ENCODE data around the gene UBAC2.

UBAC2 gene

DNA sequence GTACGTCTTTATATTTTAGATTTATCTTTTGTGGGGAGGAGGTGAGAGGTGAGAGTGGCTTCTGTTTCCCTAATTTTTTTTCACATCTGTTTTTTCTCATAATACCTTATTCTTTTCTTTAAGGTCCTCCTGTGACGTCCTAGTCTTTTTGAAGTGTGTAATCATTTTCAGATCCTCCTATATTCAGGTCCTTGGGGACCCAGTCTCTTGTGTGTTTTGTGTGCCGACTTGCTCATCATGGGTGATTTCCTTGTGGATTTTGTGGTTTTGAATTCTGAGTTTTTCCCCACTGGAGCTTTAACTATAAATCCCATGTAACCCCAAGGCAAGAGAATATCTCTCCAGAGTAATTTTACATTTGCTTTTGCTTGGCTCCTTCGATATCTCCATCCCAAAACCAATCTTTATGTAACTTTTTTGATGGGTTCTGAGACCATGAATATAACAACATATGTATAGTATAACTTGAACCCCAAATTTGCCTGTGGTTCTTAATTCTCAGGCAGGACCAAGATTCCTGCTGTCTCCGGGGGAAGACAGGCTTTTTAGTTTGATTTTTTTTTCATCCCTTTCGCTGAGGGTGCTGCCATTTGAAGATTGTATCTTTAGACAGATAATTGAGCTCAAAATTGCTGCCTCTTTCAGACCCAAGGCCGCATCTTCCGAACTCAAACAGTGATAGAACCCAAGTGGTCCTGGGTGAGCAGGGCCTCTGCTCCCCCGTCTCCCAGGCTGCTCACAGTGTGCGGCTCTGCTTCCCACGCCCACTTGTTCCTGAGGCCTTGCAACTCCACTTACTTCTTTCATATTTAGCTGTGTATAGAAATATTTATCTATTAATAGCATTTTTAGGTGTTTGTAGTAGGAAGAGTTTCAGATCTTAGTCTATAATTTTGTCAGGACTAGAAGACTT lies 165.7 kb downstream of the UBAC2 start:
- no peak for DNase-seq

DNA sequence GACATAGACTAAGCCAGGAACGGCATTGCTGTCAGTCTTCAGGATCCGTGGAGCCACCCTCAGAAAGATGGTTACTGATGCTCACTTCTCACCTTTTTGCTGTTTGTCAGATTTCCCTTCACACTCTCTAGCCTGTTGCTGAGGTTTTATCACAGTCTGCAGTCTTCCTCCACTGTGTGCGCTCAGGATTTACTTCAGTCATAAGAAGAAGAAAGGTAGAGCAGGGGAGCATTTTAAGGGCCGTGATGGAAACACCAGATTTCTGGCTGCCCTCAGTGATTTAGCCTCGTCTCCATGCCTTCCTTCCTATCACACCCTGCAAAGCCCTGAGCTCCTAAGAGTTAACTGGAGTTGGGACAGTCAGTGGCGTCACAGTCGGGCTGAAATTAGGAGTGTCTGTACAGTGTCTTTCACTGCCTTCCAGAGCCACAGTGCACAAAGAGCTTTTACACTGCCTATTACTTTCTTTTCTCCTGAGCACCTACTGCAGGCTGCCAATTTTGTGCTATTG lies 166.5 kb downstream of the UBAC2 start:
- DNase-seq: no peak

DNA sequence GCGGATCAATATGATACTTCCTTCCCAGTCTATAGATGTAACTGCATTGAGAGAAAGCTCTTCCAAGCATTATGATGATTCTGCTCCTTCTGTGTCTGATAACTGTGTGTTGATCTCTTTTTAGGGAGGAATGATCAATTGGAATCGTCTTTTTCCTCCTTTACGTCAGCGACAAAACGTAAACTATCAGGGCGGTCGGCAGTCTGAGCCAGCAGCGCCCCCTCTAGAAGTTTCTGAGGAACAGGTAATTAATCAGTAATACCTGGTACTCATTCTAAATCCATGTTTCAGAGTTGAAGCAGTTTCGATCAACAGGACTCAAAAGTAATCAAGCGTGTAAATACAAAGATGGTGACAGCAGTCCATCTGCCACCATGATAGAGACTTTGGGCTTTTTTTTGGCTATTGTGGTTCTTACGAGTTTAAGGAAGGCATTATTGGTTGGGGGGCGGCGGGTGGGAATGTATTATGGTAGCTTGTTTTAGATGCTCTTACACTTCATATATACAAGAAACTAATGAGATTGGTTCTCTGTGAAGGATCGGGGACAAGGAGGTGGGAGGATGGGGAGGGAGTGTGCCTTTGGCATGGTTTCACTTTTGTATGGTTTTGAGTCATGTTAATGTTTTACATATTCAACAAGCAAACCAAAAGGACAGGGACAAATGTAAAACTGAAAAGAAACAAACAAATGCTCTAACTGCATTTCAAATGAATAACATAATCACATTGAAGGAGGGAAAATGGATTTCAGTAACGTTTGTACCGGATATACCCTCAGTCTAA lies 167.2 kb downstream of the UBAC2 start:
- DNase-seq: no peak

DNA sequence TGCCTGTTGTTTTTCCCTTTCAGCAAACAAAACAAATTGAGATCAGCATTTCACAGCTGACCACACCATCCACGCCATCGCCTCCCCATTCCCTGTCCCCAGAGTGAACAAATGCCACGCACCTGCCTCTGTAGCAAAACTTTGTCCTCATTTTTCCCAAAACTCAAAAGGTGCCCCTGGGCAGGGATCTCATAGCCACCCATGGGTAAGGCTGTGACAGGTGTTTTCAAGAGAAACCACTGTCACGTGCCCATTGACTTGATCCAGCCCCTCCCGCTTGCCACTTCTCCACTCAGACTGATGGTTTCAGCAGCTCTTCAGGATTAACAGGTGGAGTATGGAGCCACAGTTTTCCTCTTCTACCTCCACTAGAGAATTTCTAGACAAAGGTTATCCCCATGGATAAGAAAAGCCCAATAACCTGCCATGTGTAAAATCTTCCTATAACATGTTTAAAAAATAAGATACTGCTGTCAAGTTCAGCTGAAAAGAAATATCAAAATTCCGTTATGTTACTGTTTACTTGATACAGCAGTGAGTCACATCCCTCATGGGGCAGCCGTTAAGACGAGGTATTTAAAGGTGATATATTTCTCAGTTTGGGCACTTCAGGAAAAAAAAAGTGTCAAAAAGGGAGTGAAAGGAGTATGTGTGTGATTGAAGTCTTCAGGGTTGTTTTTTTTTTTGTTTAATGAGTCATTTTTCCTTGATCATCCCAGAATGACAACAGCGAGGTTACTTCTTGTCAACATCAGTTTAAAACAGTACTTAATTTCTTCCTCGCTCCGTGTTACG lies 170.0 kb downstream of the UBAC2 start:
- DNase-seq: no peak

DNA sequence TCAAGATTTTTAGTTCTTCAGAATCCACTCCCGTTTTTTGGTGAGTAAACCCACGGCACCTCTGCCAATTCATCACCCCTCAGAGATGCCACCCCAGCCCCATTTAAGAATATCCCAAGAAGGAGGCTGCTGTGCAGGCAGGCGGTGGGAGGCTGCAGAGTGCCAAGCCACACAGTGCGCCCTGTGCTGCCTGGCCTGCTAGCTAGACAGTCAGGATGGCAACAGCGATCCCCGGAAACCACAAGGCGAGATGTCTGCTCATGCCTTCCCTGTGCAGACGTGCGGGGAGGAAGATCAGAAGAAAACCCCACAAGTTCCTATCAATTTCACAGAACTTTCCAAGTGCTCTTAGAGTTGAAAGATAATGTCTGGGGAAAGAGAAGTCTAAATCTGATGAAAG lies 171.3 kb downstream of the UBAC2 start:
- no peak for DNase-seq

DNA sequence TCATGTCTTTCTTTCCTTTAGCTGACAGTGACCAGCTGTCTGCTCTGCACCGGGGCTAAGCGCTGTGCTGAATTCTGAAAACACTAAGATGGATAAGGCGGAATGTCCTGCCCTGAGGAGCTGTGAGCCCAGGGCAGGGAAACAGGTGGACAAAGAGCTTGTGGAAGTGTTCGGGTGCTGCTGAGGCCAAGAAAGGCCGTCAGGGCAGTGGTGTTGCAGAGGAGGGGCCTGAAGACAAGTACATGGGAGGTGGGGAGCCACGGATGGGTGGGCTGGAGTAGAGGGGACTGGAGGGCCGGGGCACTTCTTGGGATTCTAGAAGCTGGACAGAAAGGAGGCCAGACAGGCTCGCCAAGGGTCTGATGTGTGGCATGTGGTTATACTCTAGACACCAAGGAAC lies 172.8 kb downstream of the UBAC2 start:
- DNase-seq: no peak

DNA sequence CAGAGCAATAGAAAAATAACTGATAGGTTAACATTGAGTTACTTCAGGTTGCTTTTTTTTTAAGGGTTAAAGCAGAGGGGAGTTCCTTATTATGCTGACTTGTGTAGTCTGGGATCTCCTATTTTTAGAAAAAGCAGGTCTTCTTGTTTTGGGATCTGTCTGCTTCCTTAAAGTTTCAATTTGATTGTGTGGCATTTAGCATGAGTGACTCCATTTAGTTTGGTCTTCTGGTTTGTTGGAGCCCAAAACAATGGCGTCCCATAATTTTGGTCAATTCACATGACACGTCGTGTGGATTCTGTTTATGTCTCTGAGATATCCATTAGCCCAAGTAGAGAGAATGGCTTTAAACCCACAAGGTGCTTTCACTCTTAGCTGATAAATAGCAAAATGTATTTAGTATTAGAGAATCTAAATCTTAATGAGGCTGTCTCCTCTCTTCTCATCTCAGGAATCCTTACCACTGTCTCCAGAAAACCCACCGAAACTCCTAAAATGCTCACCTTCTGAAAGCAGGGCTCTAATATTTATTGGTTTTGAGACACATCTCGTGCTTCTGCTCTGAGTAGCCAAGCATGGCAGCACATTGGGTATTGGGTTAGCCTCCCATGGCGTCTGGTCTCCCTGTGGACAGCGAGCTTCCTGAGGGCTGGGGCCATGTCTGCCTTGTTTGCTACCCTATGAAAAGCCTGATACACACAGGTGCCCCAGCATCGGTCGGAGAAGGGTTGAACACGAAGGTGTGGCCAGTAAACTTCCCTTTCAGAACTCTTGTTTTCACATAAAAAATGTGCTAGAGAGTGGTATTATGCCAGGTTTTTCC lies 173.7 kb downstream of the UBAC2 start:
- no peak for DNase-seq

DNA sequence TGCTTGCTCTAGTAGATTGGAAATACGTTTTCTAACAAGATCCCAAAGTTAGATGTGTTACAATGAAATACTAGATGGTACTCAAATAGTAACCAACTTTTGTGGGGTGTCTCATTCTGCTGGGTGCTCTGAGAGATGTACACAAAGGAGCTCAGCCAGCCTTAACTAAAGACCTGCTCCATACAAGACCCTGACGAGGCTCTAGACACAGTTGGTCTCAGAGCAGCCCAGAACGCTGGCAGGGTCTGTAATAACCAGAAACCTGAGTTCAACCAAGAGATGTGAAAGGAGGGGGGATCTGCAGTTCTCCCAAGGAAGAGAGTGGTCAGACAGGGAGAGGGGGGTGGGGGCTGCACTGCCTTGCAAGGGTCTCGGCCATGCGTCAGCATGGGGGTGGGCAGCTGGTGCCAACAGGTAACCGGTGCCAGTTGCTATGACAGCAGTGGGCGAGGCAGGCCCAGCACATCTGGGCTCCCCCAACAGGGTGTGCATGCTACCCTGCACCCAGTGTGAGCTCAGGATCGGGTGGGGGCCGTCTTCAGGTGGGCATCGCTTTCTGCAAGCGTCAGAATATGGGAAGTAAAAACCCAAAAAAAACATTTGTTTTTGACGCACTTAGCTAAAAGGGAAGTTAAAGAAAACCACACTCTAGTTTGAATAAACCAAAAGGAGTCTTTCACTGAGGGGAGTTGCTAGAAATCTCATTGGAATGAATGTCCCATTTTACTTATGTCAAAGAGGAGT lies 174.5 kb downstream of the UBAC2 start:
- DNase-seq: no peak

DNA sequence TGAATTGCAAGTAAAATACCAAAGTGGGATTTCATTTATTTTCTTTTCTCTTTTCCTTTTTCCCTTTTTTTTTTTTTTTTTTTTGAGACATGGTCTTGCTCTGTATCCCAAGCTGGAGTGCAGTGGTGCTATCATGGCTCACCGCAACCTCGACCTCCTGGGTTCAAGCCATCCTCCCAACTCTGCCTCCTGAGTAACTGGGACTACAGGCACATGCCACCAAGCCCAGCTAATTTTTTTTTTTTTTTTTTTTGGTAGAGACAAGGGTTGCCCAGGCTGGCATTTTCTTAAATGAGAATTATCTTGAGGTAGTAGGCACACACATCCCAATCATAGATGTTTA lies 175.1 kb downstream of the UBAC2 start:
- no peak for DNase-seq

DNA sequence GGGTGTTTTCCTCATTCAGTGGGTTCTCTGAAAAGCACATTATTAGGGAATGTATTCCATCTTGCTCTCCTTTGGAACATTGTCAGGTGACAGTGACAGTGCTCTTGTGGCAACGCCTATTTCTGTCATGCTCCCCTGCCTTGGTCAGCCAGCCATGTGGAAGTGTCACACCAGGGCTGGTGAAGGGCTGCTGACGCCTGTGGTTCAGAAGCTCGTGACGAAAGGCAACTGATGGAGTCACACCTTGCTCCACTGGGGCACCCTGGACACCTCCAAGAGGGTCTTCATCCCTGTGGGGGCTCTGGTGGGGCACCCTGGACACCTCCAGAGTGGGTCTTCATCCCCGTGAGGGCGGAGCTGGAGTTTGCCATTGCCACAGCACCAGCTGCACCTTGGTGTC lies 175.5 kb downstream of the UBAC2 start:
- DNase-seq: no peak

DNA sequence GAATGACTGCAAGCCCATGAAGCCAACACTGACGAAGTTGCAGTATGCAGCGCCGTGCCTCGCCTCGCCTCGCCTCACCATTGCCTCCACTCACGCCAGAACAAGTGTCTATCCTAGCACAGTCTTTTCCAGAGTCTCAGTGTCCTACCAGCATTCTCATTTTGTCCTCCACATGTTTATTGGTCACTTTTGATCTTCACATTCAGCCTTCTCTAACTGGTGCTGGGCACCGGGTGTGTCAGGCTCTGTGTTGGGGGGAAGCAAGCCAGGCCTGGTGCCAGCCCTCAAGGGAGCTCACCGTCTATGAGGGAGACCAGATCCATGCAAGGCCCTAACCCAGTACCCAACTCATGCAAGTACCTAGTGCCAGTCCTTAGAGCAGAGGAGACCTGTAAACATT lies 176.3 kb downstream of the UBAC2 start:
- DNase-seq: no peak

DNA sequence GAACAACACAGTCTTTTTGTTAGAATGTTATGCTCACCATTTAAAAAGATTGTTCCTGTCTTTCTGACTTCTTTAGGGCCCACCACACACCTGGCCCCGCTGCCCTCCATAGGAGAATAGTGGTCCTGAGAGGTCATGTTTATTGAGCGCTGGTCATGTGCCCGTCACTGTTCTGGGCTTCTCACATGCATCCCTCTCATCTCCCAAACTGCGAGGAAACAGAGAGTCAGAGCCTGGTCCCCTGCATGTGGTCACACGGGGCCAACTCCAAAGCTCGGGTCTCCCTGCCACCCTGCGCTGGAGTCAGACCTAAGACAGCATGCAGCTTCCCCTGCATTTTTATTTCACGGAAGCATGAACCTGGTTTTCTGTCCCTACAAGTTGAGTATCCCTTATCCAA lies 177.0 kb downstream of the UBAC2 start:
- no peak for DNase-seq

DNA sequence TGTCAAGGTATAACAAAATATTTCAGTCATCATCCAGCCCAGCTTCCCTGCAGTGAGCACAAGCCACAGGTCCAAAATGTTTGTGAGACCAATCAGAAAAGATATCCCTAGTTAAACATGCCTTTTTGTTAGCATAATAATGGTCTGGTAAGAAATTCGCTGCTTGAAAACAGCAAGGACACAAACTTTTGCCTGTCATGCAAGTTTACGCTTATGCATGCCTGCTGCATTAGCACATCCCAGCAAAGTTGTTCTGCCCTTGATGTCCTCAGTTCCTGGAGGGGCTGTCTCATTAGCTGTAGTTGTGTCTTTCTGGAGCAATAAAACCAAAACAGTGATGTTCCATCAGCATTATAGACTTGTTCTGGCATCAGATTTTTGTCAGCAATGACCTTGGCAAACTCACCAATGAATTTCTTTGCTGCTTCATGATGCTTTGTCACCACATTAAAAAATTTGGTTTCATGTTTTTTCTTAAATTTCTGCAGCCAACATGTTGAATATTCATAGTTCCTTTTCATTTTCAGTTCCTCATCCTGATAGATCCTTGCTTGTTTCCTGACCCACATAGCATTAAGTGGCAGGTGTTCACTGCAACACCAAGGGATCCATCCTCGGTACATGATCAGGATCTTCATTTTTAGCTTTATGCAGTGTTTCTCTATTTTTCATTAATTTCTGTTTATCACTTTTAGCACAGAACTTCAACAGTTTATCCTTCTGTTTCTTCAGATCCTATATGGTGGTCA lies 178.5 kb downstream of the UBAC2 start:
- DNase-seq: no peak

DNA sequence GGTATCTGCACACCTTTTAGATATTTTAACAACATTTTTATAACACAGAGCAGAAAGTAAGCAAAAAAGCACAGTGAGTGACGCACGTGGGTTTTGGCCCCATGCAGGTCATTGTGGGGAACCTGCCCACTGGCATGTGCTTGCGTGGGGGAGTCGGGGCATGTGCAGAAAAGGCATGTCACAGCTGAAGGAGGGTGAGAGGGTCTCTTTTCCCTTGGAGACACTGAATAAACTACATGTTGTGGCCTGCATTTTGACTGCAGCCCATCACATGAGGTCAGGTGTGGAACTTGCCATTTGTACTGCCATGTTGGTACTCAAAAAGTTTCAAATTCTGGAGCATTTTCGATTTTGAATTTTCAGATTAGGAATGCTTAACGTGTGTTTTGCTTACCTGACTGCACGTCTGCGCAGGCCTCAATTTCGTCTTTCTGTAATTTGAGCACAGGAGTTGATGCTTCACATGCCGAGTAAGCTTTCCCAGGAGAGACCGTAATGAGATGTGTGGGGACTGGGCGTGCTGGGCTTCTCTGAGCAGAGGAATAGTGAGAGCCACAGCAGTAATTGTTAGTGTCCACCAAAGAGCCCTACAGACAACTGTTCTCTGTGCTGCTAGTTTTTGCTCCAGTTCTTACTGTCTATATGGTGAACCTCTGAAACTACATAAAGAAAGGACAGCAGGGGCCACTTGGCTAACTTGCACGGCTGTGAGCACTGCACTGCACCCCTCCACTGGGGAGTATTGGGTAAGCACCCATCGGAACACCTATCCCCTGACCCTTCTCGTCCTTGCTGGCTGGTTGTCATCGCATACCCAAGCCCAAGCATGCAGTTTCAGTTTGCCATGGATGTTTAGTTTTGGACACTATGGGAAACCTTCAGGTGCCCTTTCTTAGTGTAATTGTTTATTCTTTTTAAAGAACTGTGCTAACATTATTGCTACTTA lies 179.5 kb downstream of the UBAC2 start:
- no peak for DNase-seq

DNA sequence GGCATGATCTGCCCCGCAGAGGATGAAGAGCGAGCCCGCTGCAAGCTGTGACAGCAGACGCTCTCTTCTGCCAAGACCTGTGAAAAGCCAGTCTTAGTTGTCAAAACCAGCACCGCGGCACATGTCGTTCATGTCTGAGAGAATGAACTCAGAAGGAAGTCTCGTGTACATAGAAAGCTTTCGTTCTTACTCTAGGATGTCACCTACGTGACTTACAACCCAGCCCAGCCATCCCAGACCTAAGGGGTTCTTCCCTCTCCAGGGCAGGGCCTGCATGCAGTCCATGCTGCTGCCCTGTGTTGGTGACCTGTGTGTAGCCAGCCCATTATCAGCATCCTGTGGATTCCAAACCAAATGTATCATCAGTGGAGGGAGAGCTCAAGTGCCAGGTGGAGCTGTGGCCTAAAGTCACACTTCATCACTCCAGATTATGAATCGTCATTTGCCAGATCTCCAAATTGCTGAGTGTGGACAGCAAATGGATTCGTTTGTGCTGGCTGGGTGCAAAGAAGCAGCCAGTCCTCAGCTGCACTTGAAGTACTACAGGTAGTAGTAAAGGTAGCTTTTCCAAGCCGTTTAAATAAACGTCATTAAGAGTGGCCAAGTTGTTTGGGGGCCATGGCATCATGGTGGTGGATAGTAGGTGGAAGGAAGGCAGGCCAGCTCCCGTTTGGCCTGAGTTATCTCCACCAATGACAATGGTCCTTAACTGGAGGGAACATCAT lies 180.4 kb downstream of the UBAC2 start:
- DNase-seq: no peak

DNA sequence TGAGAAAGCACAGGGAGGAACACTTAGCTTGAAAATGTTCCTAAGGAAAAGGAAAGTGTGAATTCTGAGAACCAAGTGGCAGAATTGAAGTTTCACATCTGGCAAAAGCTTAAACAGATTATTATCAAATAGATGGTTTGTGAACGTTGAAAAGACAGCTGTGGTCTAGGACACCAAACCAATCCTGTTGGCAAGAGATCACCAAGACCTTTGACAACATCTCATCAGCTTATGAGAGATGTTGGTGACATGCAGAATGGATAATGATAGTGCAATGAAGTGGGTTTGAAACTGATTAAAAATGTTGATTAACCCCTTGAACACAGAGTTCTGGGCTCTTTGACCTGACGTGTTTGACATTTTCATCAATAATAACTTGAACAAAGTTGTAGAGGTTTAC lies 181.1 kb downstream of the UBAC2 start:
- DNase-seq: no peak

DNA sequence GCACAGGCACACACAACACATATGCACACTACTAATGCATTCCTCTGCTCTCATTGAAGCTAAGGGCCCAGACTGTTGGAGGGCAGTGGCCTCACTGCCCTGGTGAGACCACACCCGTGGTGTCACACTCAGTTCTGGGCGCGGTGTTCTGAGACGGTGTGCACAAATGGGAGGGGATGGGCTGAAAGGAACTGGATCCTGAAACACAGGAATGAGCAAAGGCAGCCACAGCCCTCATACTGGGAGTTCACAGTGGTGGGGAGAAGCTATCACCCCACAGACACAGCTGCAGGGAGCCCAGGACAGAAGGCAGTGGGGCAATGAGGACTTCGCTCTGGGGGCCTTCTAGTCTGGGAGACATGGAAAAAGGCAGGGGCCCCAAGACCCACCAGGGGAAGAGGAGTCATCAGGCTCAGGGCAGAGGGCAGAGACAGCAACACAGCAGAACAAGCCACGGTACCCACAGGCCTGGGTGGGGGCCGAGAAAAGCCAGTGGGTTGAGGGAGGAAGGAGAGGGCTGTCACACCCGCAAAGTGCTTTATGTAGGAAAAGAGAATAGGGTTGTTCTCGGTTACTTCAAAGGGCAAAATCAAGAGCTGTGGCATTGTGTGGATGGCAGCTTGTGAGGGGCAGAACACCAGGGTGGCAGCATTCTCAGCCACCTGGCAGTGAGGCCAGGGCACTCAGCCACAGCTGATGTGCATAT lies 181.9 kb downstream of the UBAC2 start:
- DNase-seq: no peak

DNA sequence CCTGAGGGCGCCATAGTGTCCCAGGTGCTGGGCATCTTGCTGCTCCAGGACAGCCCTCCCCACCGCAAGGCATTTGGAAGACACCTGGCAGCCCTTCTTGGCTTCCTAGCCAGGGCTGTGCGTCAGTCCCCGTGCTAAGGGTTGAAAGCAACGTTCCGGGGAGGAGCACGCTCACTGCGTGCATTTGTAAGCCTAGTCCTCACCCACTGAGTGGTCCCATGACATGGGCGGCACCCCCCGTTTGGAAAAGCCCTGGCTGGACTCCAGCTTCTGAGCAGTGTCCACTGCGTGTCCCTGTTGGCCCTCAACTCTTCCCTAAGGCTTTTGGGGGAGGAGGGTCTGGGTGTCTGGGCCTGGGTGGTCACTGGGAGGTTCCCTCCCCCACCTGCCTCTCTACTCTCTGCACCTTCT lies 182.9 kb downstream of the UBAC2 start:
- DNase-seq: no peak

All from right forelimb (tissue), 1 donor.